ENCODE results near the gene SEC11C.

The SEC11C gene

DNA sequence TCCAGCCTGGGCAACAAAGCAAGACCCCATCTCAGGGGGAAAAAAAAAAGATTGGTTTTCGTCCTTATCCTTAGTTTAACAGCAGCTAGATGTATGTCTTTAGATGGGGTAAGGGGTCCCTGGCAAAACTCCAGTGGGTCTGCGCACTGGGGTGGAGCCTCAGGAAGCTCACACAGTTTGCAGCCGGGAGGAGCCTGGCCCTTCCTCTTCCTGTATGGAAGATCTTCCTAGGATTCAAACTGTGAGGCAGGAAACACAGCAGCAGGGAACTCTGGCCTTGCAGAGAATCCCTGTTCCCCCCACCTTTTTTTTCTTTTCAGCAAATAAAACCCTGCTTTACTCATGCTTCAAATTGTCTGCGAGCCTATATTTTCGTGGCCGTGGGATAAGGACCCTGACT, 67.8 kb downstream of the SEC11C start:
- FAIRE-seq (no peak), DNase-seq (ENCODE audit: insufficient read length, low spot score) (no peak)
